ENCODE measurements around the gene MEIS2.

The MEIS2 gene

DNA sequence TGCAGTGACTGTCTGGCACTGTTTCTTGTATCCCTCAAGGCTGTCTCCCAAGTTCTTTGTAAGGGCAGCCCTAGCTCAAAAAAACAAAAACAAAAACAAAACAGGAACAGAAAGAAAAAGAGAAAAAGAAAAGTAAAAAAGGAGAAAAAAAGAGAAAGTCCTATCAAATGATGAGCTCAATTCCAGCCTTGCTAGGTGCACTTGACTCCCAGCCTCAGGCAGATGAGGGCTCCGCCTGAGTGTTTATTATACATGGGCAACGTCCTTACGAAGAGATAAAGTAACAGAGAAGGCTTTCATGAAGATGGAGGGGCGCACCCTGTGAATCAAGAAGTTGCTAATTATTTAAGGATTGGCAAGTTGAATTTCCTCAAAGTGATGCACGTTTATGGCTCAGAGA is 175.3 kb downstream of the MEIS2 start:
- peaks cover 3% of the 10 kb centered on the region for H3K9me3 Mint-ChIP-seq
- H3K27ac Mint-ChIP-seq, result peak overlapping the region in 2 of 3 experiments; percentile 85 to 89
- H3K4me1 Mint-ChIP-seq, result peaks cover 61% of the 10 kb centered on the region
- TF ChIP-seq, protein P1, sequence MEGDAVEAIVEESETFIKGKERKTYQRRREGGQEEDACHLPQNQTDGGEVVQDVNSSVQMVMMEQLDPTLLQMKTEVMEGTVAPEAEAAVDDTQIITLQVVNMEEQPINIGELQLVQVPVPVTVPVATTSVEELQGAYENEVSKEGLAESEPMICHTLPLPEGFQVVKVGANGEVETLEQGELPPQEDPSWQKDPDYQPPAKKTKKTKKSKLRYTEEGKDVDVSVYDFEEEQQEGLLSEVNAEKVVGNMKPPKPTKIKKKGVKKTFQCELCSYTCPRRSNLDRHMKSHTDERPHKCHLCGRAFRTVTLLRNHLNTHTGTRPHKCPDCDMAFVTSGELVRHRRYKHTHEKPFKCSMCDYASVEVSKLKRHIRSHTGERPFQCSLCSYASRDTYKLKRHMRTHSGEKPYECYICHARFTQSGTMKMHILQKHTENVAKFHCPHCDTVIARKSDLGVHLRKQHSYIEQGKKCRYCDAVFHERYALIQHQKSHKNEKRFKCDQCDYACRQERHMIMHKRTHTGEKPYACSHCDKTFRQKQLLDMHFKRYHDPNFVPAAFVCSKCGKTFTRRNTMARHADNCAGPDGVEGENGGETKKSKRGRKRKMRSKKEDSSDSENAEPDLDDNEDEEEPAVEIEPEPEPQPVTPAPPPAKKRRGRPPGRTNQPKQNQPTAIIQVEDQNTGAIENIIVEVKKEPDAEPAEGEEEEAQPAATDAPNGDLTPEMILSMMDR (IDR thresholded peaks at IDR 0.05; ENCODE audit: unreplicated experiment in 3 of 3), result no peak
- peaks cover 71% of the 10 kb centered on the region for H3K36me3 Mint-ChIP-seq (ENCODE audit: low read depth)
- peak overlapping the region in 1 of 3 experiments; percentile 20 for H3K4me3 Mint-ChIP-seq
- no peaks in the 10 kb centered on the region for H3K27me3 Mint-ChIP-seq (ENCODE audit: low read depth)

DNA sequence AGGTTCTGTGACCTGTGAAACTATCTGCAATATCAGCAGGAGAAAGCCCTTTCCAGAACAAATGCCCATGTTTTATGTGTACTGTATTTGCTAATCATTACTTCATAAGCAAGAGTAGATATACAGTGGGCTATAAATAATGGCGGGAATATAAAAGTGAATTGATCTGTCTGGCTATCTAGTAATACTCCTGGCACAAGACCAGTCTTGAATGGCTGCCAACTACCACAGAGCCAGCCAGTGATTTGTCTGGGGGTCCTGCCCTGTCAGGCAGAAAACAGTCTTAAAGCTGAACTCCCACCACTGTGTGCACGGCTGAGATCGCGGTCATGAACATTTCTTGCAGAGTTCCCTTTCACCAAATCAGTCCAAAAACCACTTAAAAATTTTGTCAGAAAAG is 176.3 kb downstream of the MEIS2 start:
- no peaks in the 10 kb centered on the region for H3K27me3 Mint-ChIP-seq (ENCODE audit: low read depth)
- no peaks in the 10 kb centered on the region for H3K9me3 Mint-ChIP-seq
- H3K27ac Mint-ChIP-seq, result peak overlapping the region; percentile 85 to 89 (median 85)
- H3K4me1 Mint-ChIP-seq, result peaks cover 61% of the 10 kb centered on the region
- H3K4me3 Mint-ChIP-seq, result peak overlapping the region; percentile 9 to 59 (median 17)
- H3K36me3 Mint-ChIP-seq (ENCODE audit: low read depth), result peaks cover 65% of the 10 kb centered on the region
- TF ChIP-seq, protein P1 (IDR thresholded peaks at IDR 0.05; ENCODE audit: unreplicated experiment in 3 of 3), result no peak

DNA sequence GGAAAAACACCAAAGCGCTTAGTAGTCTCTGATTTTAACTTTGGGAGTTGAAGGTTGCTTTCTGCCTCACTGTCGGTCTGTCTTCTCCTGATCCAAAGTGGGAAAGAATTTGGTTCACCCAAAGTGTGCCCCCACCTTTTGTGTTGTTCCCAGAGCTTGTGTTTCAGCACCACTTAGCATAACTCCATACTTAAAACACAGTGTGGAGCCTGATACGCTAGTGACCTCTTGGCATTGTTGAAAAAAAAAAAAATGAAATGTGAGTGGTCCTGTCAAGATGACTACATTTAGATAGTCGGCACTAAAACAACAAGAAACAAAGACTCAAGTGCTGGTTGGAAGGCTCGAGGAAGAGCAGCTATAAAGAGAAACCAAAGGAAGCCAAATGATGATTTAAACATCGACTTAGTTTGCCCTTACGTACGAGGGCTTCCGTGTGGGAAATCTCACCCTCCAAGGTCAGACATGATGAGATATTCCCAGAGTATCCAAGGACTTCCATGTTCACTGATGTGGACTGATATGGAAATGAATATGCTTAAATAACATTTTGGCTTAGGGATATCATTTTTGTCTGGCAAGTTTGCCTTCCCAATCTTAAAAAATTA is 178.8 kb downstream of the MEIS2 start:
- Mint-ChIP-seq H3K9me3 (no peaks in the 10 kb centered on the region), H3K27me3 (ENCODE audit: low read depth) (no peaks in the 10 kb centered on the region), H3K4me1 (peaks cover 45% of the 10 kb centered on the region), H3K4me3 (no peak overlapping the region), H3K27ac (peak overlapping the region; percentile 64 to 81 (median 80)), H3K36me3 (ENCODE audit: low read depth) (peaks cover 67% of the 10 kb centered on the region)
- TF ChIP-seq, protein P1 (IDR thresholded peaks at IDR 0.05; ENCODE audit: unreplicated experiment in 3 of 3), result no peak

DNA sequence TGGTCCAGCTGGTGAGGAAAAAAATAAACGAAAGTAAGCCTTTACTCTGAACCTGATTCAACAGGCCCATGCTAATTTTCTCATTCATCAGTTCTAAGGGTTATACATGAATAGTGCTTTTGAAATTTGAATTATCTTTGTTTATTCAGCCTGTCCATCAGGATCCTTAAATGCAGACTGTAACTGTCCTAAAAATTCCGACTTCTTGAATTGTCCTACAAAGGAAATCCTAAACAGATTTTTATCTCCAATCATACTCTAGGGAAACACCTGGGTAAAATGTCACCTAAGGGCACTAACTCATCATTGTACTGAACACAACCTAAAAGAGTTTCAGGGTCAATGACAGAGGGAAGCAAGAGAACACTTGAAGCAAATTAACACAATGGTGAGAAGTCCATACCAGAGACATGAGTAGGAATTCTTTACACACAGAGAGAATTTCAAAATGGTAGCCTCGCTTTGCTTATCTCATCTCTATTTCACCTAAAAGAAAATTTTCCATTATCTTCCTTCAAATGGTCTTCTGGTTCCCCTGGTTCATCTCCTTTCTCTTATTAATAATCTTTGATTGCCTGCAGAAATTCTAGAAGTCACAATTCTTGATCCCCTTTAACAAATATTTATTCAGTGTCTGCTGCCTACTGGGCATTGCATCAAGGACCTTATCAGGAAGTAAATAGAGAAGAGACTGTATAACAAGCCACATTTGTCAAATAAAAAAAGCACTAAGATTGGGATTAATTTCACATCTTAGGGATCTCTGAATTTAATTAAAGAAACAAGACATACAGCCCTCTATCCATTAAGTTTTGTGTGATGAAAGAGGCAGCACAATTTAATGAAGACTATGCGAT is 182.7 kb downstream of the MEIS2 start:
- Mint-ChIP-seq H3K4me3 (no peak overlapping the region), H3K27me3 (ENCODE audit: low read depth) (no peaks in the 10 kb centered on the region), H3K27ac (peak overlapping the region in 1 of 3 experiments; percentile 57), H3K4me1 (peaks cover 30% of the 10 kb centered on the region), H3K9me3 (no peaks in the 10 kb centered on the region), H3K36me3 (ENCODE audit: low read depth) (peaks cover 64% of the 10 kb centered on the region)
- TF ChIP-seq, protein P1 (IDR thresholded peaks at IDR 0.05; ENCODE audit: unreplicated experiment in 3 of 3), result no peak

DNA sequence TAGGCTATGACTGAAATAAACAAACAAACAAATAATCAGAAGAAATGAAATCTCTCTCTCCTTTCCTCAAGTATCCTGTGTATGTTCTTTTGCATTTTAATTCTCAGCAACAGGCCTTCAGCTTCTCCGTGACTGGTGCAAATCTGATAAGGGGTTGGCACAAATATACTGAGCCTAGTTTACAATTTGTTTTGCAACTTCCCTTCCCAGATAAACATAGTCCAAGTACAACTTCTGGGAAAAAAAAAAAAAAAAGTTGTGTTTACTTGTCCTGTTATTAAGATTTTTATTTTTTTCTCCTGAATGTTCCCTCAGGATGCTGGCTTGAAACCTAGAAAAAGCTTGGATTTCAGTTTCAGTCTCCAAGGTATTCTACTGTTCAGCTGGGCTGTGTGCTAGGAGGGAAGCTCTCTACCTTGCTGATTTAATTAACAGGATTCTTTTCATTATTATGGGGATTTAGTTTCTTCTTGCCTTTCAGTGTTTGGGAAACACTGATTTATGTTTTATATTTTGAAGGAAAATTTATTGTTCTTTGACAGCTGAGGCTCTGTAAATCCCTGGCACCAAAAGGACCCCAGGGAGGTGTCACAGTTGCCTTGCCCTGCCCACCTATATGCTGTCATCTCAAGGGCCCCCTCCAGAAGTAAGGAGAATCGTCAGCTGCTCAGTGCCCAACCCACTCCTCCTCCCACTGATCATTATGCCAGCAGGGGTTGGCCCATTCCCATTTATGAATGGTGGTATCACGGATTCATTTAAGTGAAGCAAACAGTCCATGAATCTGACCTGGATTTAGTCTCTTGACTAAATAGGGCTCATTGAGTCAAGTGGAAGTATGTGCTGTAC is 185.2 kb downstream of the MEIS2 start:
- Mint-ChIP-seq H3K27ac (peak overlapping the region in 1 of 3 experiments; percentile 40), H3K4me3 (no peak overlapping the region), H3K36me3 (ENCODE audit: low read depth) (peaks cover 51% of the 10 kb centered on the region), H3K9me3 (no peaks in the 10 kb centered on the region), H3K4me1 (peaks cover 21% of the 10 kb centered on the region), H3K27me3 (ENCODE audit: low read depth) (no peaks in the 10 kb centered on the region)
- TF ChIP-seq, protein P1 (IDR thresholded peaks at IDR 0.05; ENCODE audit: unreplicated experiment in 3 of 3), result no peak

All from nephron (organoid).